Endothelial cell of umbilical vein (primary cell): ENCODE data around the gene SPAG16. TPM values are rescaled to one million over a fixed set of nuclear protein-coding genes. Genes with fewer than 3 reads are reported as not detected.

Experiments
- BruUV-seq: library from RNA; stranded (reverse); fragments of 400-500 nt; replicated peaks from 2 replicates; lab custom pipeline; 2021; lab: Mats Ljungman, UMichigan
- CTCF ChIA-PET: fragments of 300-600, 350-600 bp; sonication (Branson Sonifier 250); formaldehyde crosslinking; loops from one replicate; lab custom pipeline; 2021; ENCODE audit warnings: antibody characterized with exemption, inconsistent platforms; lab: Charles Lee
- POLR2A ChIA-PET: fragments of 300-600, 350-600 bp; sonication (Branson Sonifier 250); formaldehyde crosslinking; loops from one replicate; lab custom pipeline; 2021; ENCODE audit warnings: antibody characterized with exemption, inconsistent platforms; lab: Charles Lee
- DNase-seq: peaks from one replicate; pipeline ENCODE4 v3.0.0-alpha.2; 2011; ENCODE audit warnings: low read depth, low spot score
- FAIRE-seq: peaks from 2 replicates; lab custom pipeline; 2011; peaks lifted over from hg19 to GRCh38; lab: Jason Lieb, UNC
- H2AFZ ChIP-seq: 2 replicates; pipeline ENCODE4 v1.6.0; 2012; ENCODE audit warnings: low read depth, low read length, control low read depth, inconsistent platforms
- H3K27ac ChIP-seq: 2 replicates; pipeline ENCODE4 v1.5.1; 2011; ENCODE audit warnings: low read depth, mild to moderate bottlenecking, control low read depth, low read length, moderate library complexity; ENCODE audit not compliant: insufficient read depth
- H3K27me3 ChIP-seq, 2 experiments: 2 replicates each; pipeline versions ENCODE4 v1.6.0 to v1.6.1; 2011; ENCODE audit warnings: low read length in 2 of 2, mixed read lengths in 1 of 2; ENCODE audit not compliant: control insufficient read depth in 2 of 2, insufficient read depth in 2 of 2
- H3K36me3 ChIP-seq, 2 experiments: 2 replicates in 1 of 2; 3 replicates in 1 of 2; pipeline ENCODE4 v1.5.1; 2011; ENCODE audit warnings: low read length in 2 of 2, mild to moderate bottlenecking in 1 of 2, moderate library complexity in 1 of 2; ENCODE audit not compliant: control insufficient read depth in 2 of 2, insufficient read depth in 2 of 2; ENCODE audit errors: extremely low read depth in 1 of 2
- H3K4me1 ChIP-seq: 3 replicates; pipeline ENCODE4 v1.5.1; 2011; ENCODE audit warnings: mild to moderate bottlenecking, low read length; ENCODE audit not compliant: control insufficient read depth, insufficient read depth; ENCODE audit errors: extremely low read depth
- H3K4me2 ChIP-seq: 2 replicates; pipeline ENCODE4 v1.6.1; 2011; ENCODE audit warnings: low read length, control low read depth, mixed read lengths; ENCODE audit not compliant: insufficient read depth
- H3K4me3 ChIP-seq, 3 experiments: fragments of 200-600 bp in 1 of 3; sonication (generic), shearing (Covaris generic) in 1 of 3; replicated peaks in 1 of 3; 2 replicates each; pipeline ENCODE4 v1.5.1; 2011 to 2016; ENCODE audit warnings: control low read depth in 3 of 3, low read length in 3 of 3, mild to moderate bottlenecking in 2 of 3, inconsistent platforms in 1 of 3, low read depth in 1 of 3, moderate library complexity in 1 of 3; ENCODE audit not compliant: insufficient read depth in 1 of 3
- H3K79me2 ChIP-seq: 2 replicates; pipeline ENCODE4 v1.6.0; 2012; ENCODE audit warnings: low read length, inconsistent platforms; ENCODE audit not compliant: control insufficient read depth, insufficient read depth
- H3K9ac ChIP-seq: replicated peaks from 2 replicates; pipeline ENCODE3; 2011; ENCODE audit warnings: low read length, control low read depth; ENCODE audit not compliant: insufficient read depth; ENCODE audit errors: extremely low read depth
- H3K9me1 ChIP-seq: replicated peaks from 3 replicates; pipeline ENCODE4 v1.6.0; 2011; ENCODE audit warnings: mild to moderate bottlenecking, low read length; ENCODE audit not compliant: control insufficient read depth, insufficient read depth; ENCODE audit errors: extremely low read depth
- H3K9me3 ChIP-seq: replicated peaks from 2 replicates; pipeline ENCODE4 v1.5.1; 2012; ENCODE audit warnings: low read length, inconsistent platforms; ENCODE audit not compliant: control insufficient read depth, insufficient read depth
- H4K20me1 ChIP-seq: replicated peaks from 2 replicates; pipeline ENCODE3; 2011; ENCODE audit warnings: mild to moderate bottlenecking, low read length; ENCODE audit not compliant: control insufficient read depth, insufficient read depth; ENCODE audit errors: extremely low read depth
- CTCF ChIP-seq, 2 donors: IDR thresholded peaks; 1 replicate in 1 of 2; 2 replicates in 1 of 2; pipeline ENCODE4 v1.5.1; 2011; ENCODE audit warnings: low read length in 2 of 2, mild to moderate bottlenecking in 2 of 2, moderate library complexity in 2 of 2, control low read depth in 1 of 2, inconsistent platforms in 1 of 2, low read depth in 1 of 2; ENCODE audit not compliant: insufficient read depth in 1 of 2; ENCODE audit errors: extremely low read depth in 1 of 2
- EZH2 ChIP-seq: IDR thresholded peaks from 2 replicates; pipeline ENCODE4 v1.6.1; 2012; ENCODE audit warnings: borderline replicate concordance, low read depth, mild to moderate bottlenecking, moderate library complexity, low read length, inconsistent platforms; ENCODE audit not compliant: severe bottlenecking
- FOS ChIP-seq: IDR thresholded peaks from 2 replicates; pipeline ENCODE4 v1.6.1; 2011; ENCODE audit warnings: mild to moderate bottlenecking, low read length, moderate library complexity, borderline replicate concordance; ENCODE audit not compliant: insufficient read depth
- GATA2 ChIP-seq: IDR thresholded peaks from 2 replicates; pipeline ENCODE4 v1.7.0; 2011; ENCODE audit warnings: low read depth, mild to moderate bottlenecking, moderate library complexity, mixed read lengths, low read length; ENCODE audit not compliant: insufficient read length, insufficient read depth
- JUN ChIP-seq: IDR thresholded peaks from 2 replicates; pipeline ENCODE4 v1.6.1; 2011; ENCODE audit warnings: borderline replicate concordance, low read depth; ENCODE audit not compliant: insufficient read length, insufficient read depth
- MAX ChIP-seq: IDR thresholded peaks from 2 replicates; pipeline ENCODE4 v1.6.1; 2011; ENCODE audit not compliant: insufficient read depth, insufficient read length
- MYC ChIP-seq: IDR thresholded peaks from one replicate; pipeline ENCODE4 v1.6.1; 2011; ENCODE audit warnings: mild to moderate bottlenecking, low read depth, low read length
- POLR2A ChIP-seq: IDR thresholded peaks from 2 replicates; pipeline ENCODE4 v1.6.1; 2012; ENCODE audit warnings: low read depth, mild to moderate bottlenecking, control low read depth, low read length
- POLR2AphosphoS5 ChIP-seq: IDR thresholded peaks from 2 replicates; pipeline ENCODE4 v1.6.1; 2012; ENCODE audit warnings: low read depth, mild to moderate bottlenecking, control low read depth, low read length, moderate library complexity; ENCODE audit not compliant: insufficient read depth
- dilution Hi-C: fragments of 300-500 bp; cut with MboI; formaldehyde crosslinking; loops from one replicate; pipeline ENCODE4 v1.15.0; 2019; ENCODE audit warnings: low sequenced_read_pairs; ENCODE audit not compliant: extremely low pct_ligation_motif_present
- intact Hi-C: fragments of 100-400 bp; cut with micrococcal nuclease; formaldehyde crosslinking; loops from one replicate; pipeline ENCODE4 v1.10.0; 2022
- polyA plus RNA-seq, 4 experiments: library from polyadenylated mRNA; depleted of rRNA in 3 of 4; stranded (reverse) in 3 of 4; unstranded in 1 of 4; fragments of >200 nt; gene quantifications; 2 replicates each; pipeline versions ENCODE4 v1.2.1 to v1.2.3, GENCODE V29; 2011 to 2012; ENCODE audit warnings: missing spikeins in 1 of 4
- total RNA-seq: library from RNA; stranded (reverse); gene quantifications from 2 replicates; pipeline ENCODE4 v1.2.3, GENCODE V29; 2021

SPAG16 gene
- total and polyA plus RNA-seq, 2 donors (not counting 3 experiments of a cell fraction or from before 2014, with no cell fraction given) = 4.0 to 7.7 TPM

- Histone ChIP-seq H3K79me2 (no peaks in the 10 kb centered on the region), H3K9me1 (no peaks in the 10 kb centered on the region), H4K20me1 (no peaks in the 10 kb centered on the region), H3K36me3 (no peaks in the 10 kb centered on the region), H3K9me3 (peaks cover 1% of the 10 kb centered on the region), H3K4me2 (no peak overlapping the region), H3K4me3 (no peak overlapping the region), H3K9ac (no peak overlapping the region), H3K4me1 (no peaks in the 10 kb centered on the region), H3K27ac (no peak overlapping the region), H2AFZ (no peak overlapping the region), H3K27me3 (no peaks in the 10 kb centered on the region)
- dilution Hi-C loops = no loop called here
- intact Hi-C loops = no loop called here
- ChIA-PET CTCF (no interaction called here), POLR2A (no interaction called here)
- no peak for FAIRE-seq
- BruUV-seq = no TSS peak
- DNase-seq = no peak
- TF ChIP-seq POLR2A = no peak
- TF ChIP-seq FOS = no peak
- TF ChIP-seq MAX = no peak
- TF ChIP-seq JUN = no peak
- TF ChIP-seq GATA2 = no peak
- TF ChIP-seq EZH2 = no peak
- no peak for TF ChIP-seq MYC
- no peak for TF ChIP-seq POLR2AphosphoS5
- no peak for TF ChIP-seq CTCF (IDR thresholded peaks at IDR 0.05; ENCODE audit: extremely low read depth in 1 of 2, insufficient read depth in 1 of 2, low read depth in 1 of 2, low read length in 2 of 2)
Observed at GRCh38 chr2:213868526-213868925, 584.3 kb downstream of the SPAG16 start.
